Common myeloid progenitor, CD34-positive (primary cell): ENCODE results near the gene PCDHGA4.
"Not testable (repeated sequence)": the region's sequence is repeated elsewhere in the genome, so short reads cannot be mapped to it uniquely, and the experiment has no call there.

Experiments used
- CTCF ChIA-PET: fragments of 350-600 bp; sonication (Branson Sonifier 250); formaldehyde crosslinking; loops from one replicate; lab custom pipeline; 2021; ENCODE audit warnings: antibody characterized with exemption; lab: Charles Lee
- POLR2A ChIA-PET: fragments of 350-600 bp; sonication (Branson Sonifier 250); formaldehyde crosslinking; loops from one replicate; lab custom pipeline; 2021; ENCODE audit warnings: antibody characterized with exemption; lab: Charles Lee
- DNase-seq, 3 donors: peaks; one replicate each; pipeline versions ENCODE4 v3.0.0 to v3.0.0-alpha.2; 2013
- H3K27ac ChIP-seq, 2 experiments: 1 replicate in 1 of 2; 2 replicates in 1 of 2; pipeline ENCODE4 v1.7.0; 2013; ENCODE audit warnings: inconsistent platforms in 2 of 2, low read length in 2 of 2, mild to moderate bottlenecking in 2 of 2, low read depth in 1 of 2, moderate library complexity in 1 of 2; ENCODE audit not compliant: severe bottlenecking in 2 of 2, insufficient read depth in 1 of 2, poor library complexity in 1 of 2
- H3K27me3 ChIP-seq, 5 experiments: replicated peaks in 2 of 5; 1 replicate in 3 of 5; 2 replicates in 2 of 5; pipeline versions ENCODE4 v1.6.1 to v1.7.0; 2013; ENCODE audit warnings: low read length in 4 of 5, mild to moderate bottlenecking in 2 of 5, moderate library complexity in 2 of 5, inconsistent platforms in 1 of 5; ENCODE audit not compliant: insufficient read depth in 5 of 5, control insufficient read depth in 4 of 5
- H3K36me3 ChIP-seq, 4 experiments: 1 replicate in 2 of 4; 2 replicates in 2 of 4; pipeline versions ENCODE4 v1.6.1 to v1.7.0; 2013; ENCODE audit warnings: low read length in 3 of 4, control low read depth in 1 of 4, mild to moderate bottlenecking in 1 of 4; ENCODE audit not compliant: control insufficient read depth in 4 of 4, insufficient read depth in 4 of 4
- H3K4me1 ChIP-seq, 4 experiments: 1 replicate in 3 of 4; 2 replicates in 1 of 4; pipeline versions ENCODE4 v1.6.1 to v1.7.1; 2013; ENCODE audit warnings: low read length in 3 of 4, mild to moderate bottlenecking in 3 of 4, control low read depth in 1 of 4, inconsistent platforms in 1 of 4, moderate library complexity in 1 of 4; ENCODE audit not compliant: control insufficient read depth in 4 of 4, insufficient read depth in 4 of 4; ENCODE audit errors: control extremely low read depth in 1 of 4
- H3K4me3 ChIP-seq, 7 experiments: 1 replicate in 4 of 7; 2 replicates in 3 of 7; pipeline versions ENCODE4 v1.5.1 to v1.7.0; 2013; ENCODE audit warnings: mild to moderate bottlenecking in 7 of 7, low read length in 6 of 7, moderate library complexity in 6 of 7, inconsistent platforms in 2 of 7, low read depth in 2 of 7, control low read depth in 1 of 7; ENCODE audit not compliant: insufficient read depth in 4 of 7, control insufficient read depth in 1 of 7; ENCODE audit errors: extremely low read depth in 1 of 7
- H3K9me3 ChIP-seq, 5 experiments: 1 replicate in 4 of 5; 2 replicates in 1 of 5; pipeline versions ENCODE4 v1.6.1 to v1.7.1; 2013; ENCODE audit warnings: low read length in 4 of 5, mild to moderate bottlenecking in 2 of 5, inconsistent platforms in 1 of 5, low read depth in 1 of 5, moderate library complexity in 1 of 5; ENCODE audit not compliant: control insufficient read depth in 4 of 5, insufficient read depth in 2 of 5; ENCODE audit errors: control extremely low read depth in 1 of 5
- WGBS: methylation state at CpG from one replicate; pipeline ENCODE4 v1.1.5; 2013; ENCODE audit not compliant: insufficient coverage; 5-methylcytosine and 5-hydroxymethylcytosine counted together

The PCDHGA4 gene

DNA sequence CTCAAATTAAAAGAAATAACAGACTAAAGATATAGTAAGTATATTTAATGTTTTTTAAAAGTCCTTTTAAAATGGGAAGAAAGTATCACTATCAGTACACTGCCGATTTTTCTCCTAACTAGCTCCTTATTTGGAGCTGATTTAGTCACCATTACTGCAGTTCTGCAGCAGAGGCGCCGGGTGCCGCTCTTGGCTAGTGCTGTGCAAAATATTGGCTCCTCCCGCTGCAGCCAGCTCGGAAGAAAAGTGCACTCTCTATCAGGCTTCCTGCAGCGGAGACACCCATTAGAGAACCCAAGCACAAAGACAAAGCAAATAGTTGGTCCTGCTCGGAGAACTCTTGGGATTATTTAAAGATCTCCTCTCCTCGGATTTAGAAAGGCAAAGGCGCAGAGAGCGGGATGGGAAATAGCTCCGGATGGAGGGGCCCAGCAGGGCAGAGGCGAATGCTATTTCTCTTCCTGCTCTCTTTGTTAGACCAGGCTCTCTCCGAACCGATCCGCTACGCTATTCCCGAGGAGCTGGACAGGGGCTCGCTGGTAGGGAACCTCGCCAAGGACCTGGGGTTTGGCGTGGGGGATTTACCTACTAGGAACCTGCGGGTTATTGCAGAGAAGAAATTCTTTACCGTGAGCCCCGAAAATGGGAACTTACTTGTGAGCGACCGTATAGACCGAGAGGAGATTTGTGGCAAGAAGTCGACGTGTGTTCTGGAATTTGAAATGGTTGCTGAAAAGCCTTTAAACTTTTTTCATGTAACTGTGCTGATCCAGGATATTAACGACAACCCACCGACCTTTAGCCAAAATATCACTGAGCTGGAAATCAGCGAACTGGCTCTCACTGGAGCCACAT lies 15.4 kb downstream of the PCDHGA4 start, which contains the start of gene PCDHGB3:
Gene PCDHGB3, plus strand, starts transcription at position 249 of the 855 bp plus-strand sequence. Its CDS starts 153 bp downstream, at position 402.
- peak within 1 kb of the TSS; percentile 40 to 78 (median 59) for H3K4me3 ChIP-seq
- H3K9me3 ChIP-seq: peaks cover 14 to 75% (median 59%) of the 10 kb centered on the region in 5 experiments
- peaks cover 0 to 6% (median under 1%) of the 10 kb centered on the region in 4 experiments for H3K4me1 ChIP-seq
- peaks cover 13 to 82% (median 23%) of the 10 kb centered on the region in 5 experiments for H3K27me3 ChIP-seq
- no peak within 1 kb of the TSS for H3K27ac ChIP-seq
- 16% methylated on average over 32 of the region's 32 CpGs for WGBS
- peak; percentile 65 to 85 (median 80) for DNase-seq
- ChIA-PET CTCF (interaction anchor here (0.9 to 3.1 kb wide), 21 partner anchors 10 to 197 kb away, joined by 3 to 17 read pairs (median 4); partner anchors contain the start of genes PCDHGA10, PCDHGA11, PCDHGA12 and PCDHGA4), POLR2A (no interaction called here)
- H3K36me3 ChIP-seq: peaks cover 0 to 12% (median 0%) of the 10 kb centered on the region in 4 experiments

DNA sequence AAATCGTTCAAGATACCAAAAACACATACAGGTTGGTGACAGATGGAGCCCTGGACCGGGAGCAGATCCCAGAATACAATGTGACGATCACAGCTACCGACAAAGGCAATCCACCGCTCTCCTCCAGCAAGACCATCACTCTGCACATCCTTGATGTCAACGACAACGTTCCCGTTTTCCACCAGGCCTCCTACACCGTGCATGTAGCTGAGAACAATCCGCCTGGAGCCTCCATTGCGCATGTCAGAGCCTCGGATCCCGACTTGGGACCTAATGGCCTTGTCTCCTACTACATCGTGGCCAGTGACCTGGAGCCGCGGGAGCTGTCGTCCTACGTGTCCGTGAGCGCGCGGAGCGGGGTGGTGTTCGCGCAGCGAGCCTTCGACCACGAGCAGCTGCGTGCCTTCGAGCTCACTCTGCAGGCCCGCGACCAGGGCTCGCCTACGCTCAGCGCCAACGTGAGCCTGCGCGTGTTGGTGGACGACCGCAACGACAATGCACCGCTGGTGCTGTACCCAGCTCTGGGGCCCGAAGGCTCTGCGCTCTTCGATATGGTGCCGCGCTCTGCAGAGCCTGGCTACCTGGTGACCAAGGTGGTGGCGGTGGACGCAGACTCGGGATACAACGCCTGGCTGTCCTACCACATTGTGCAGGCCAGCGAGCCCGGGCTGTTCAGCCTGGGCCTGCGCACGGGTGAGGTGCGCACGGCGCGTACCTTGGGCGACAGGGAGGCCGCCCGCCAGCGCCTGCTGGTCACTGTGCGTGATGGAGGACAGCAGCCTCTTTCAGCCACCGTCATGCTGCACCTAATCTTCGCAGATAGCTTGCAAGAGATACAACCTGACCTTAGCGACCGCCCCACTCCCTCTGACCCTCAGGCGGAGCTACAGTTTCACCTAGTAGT lies 17.0 kb downstream of the PCDHGA4 start:
- H3K27ac ChIP-seq: no peak overlapping the region
- peaks cover 9 to 81% (median 22%) of the 10 kb centered on the region in 5 experiments for H3K27me3 ChIP-seq
- peaks cover 11 to 70% (median 57%) of the 10 kb centered on the region in 5 experiments for H3K9me3 ChIP-seq
- 30% methylated on average over 69 of the region's 69 CpGs for WGBS
- H3K4me3 ChIP-seq: no peak overlapping the region
- H3K36me3 ChIP-seq: peaks cover 0 to 5% (median 0%) of the 10 kb centered on the region in 4 experiments
- POLR2A ChIA-PET: no interaction called here
- DNase-seq: no peak
- CTCF ChIA-PET: interaction anchor here (0.8 to 3.1 kb wide), 6 partner anchors 9 to 186 kb away, joined by 3 to 17 read pairs (median 10); partner anchors contain the start of genes PCDHGB2, PCDHGB5 and PCDHGB6
- peaks cover 0 to 6% (median under 1%) of the 10 kb centered on the region in 4 experiments for H3K4me1 ChIP-seq

DNA sequence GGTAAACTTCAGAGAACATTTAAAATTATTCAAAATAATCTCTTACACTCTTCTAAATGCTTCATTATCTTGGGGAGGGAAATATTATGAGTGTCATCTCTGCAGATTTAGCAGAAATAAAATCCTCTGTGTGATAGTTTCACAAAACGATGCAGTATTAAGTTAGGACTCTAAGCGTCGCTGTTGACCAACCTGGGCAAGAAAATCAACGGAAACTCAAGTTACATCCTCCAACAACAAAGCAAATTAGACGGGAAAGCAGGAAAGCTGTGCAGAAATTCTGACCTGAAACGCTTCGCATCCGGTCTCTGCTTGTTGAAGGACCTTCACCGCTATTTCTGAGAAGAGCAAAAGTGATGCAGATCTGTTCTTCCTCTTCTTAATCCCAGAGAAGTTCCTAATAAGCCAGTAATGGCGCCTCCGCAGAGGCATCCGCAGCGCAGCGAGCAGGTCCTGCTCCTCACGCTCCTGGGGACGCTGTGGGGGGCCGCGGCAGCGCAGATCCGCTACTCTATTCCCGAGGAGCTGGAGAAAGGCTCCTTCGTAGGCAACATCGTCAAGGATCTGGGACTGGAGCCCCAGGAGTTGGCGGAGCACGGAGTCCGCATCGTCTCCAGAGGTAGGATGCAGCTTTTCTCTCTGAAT lies 19.0 kb downstream of the PCDHGA4 start, which contains the start of gene PCDHGA6:
Gene PCDHGA6, plus strand, starts transcription at position 219 of the 645 bp plus-strand sequence. Its CDS starts 193 bp downstream, at position 412.
- H3K9me3 ChIP-seq: peaks cover 11 to 79% (median 62%) of the 10 kb centered on the region in 5 experiments
- peaks cover 9 to 84% (median 24%) of the 10 kb centered on the region in 5 experiments for H3K27me3 ChIP-seq
- peak in 2 of 3 donors; percentile 30 to 44 for DNase-seq
- POLR2A ChIA-PET: no interaction called here
- H3K4me1 ChIP-seq: peaks cover 0 to 6% (median under 1%) of the 10 kb centered on the region in 4 experiments
- peak within 1 kb of the TSS in 3 of 7 experiments; percentile 12 to 35 (median 12) for H3K4me3 ChIP-seq
- peaks cover 0 to 5% (median 0%) of the 10 kb centered on the region in 4 experiments for H3K36me3 ChIP-seq
- no peak within 1 kb of the TSS for H3K27ac ChIP-seq
- WGBS: 19% methylated on average over 25 of the region's 27 CpGs
- CTCF ChIA-PET: interaction anchor here (0.7 to 1.0 kb wide), 3 partner anchors 10 to 17 kb away, joined by 3 to 5 read pairs (median 3); partner anchors contain the start of genes PCDHGA5 and PCDHGB2

DNA sequence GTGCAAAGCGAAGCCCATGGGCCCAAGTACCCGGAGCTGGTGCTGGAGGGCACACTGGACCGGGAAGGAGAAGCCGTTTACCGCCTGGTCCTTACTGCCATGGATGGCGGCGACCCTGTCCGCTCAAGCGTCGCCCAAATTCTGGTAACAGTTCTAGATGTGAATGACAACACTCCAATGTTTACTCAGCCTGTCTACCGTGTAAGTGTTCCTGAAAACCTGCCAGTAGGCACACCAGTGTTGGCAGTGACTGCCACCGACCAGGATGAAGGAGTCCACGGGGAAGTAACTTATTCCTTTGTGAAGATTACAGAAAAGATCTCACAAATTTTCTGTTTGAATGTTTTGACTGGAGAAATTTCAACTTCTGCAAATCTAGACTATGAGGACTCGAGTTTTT lies 19.8 kb downstream of the PCDHGA4 start:
- WGBS: 55% methylated on average over 12 of the region's 14 CpGs
- Histone ChIP-seq H3K4me3 (no peak overlapping the region), H3K36me3 (peaks cover 0 to 5% (median 0%) of the 10 kb centered on the region in 4 experiments), H3K27ac (no peak overlapping the region), H3K4me1 (peaks cover 0 to 6% (median under 1%) of the 10 kb centered on the region in 4 experiments), H3K9me3 (peaks cover 13 to 80% (median 64%) of the 10 kb centered on the region in 5 experiments), H3K27me3 (peaks cover 9 to 78% (median 22%) of the 10 kb centered on the region in 5 experiments)
- ChIA-PET POLR2A (no interaction called here), CTCF (interaction anchor here (0.7 to 1.0 kb wide), 2 partner anchors 11 to 14 kb away, joined by 3 to 5 read pairs; partner anchors contain the start of genes PCDHGA5 and PCDHGB2)
- no peak for DNase-seq

DNA sequence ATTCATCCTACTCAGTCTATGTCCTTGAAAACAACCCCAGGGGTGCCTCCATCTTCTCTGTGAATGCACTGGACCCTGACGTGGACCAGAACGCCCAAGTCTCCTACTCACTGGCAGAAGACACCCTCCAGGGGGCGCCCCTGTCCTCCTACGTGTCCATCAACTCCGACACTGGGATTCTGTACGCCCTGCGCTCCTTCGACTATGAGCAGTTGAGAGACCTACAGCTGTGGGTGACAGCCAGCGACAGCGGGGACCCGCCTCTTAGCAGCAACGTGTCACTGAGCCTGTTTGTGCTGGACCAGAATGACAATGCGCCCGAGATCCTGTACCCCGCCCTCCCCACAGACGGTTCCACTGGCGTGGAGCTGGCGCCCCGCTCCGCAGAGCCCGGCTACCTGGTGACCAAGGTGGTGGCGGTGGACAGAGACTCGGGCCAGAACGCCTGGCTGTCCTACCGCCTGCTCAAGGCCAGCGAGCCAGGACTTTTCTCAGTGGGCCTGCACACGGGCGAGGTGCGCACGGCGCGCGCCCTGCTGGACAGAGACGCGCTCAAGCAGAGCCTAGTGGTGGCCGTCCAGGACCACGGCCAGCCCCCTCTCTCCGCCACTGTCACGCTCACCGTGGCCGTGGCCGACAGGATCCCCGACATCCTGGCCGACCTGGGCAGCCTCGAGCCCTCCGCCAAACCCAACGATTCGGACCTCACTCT lies 20.8 kb downstream of the PCDHGA4 start:
- CTCF ChIA-PET: interaction anchor here (0.6 kb wide), 1 partner anchor 764 kb away, joined by 3 read pairs; no protein-coding TSS in a partner anchor
- H3K4me1 ChIP-seq, DNase-seq, H3K4me3 ChIP-seq, POLR2A ChIA-PET, H3K36me3 ChIP-seq, H3K27ac ChIP-seq: not testable (repeated sequence)
- peaks cover 13 to 77% (median 62%) of the 10 kb centered on the region in 5 experiments for H3K9me3 ChIP-seq
- H3K27me3 ChIP-seq: peaks cover 9 to 71% (median 19%) of the 10 kb centered on the region in 5 experiments
- WGBS: 38% methylated on average over 17 of the region's 48 CpGs
